Measurements from ENCODE around the gene ENG.

Gene ENG

DNA sequence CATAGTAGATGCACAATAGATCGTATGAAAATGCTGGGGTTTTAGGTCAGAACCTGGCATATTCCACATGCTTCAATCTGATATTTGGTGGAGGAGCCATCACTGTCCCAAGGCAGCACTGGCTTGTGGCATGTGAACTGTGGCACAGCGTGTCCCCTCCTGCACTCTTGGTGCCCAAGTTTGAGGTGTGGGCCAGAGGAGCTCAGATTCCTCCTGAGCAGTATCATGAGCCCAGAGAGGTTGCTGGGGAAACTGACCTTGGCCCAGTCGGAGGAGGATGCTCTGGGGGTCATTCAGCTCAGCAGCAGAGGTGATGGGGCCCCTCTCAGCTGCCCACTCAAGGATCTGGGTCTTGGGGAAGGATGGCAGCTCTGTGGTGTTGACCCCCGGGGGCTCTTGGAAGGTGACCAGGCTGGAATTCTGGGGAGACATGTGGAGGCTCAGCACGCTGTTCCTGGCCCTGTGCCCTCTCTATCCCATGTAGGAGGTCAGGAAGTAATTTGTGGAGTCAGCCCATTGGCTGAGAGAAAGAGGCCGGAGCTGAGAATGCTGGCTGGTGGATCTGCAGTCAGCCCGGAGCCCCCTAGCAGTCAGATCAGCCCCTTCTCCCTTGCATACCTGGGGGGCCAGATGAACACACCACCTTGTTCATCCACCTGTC is 28.1 kb downstream of the ENG start:
- H3K9me3 ChIP-seq (ENCODE audit: control insufficient read depth, low read length) = no peaks in the 10 kb centered on the region
- H3K4me3 ChIP-seq (ENCODE audit: insufficient read depth, low read depth, low read length) = no peak overlapping the region
- H3K4me1 ChIP-seq (ENCODE audit: control insufficient read depth, insufficient read depth, low read length) = peaks cover 6% of the 10 kb centered on the region
- WGBS, 2 experiments = 88 to 91% methylated on average over 7 of the region's 7 CpGs
- no peaks in the 10 kb centered on the region for H3K36me3 ChIP-seq (ENCODE audit: control insufficient read depth, insufficient read depth, low read length)
- H3K27ac ChIP-seq (ENCODE audit: insufficient read depth, low read depth, low read length, poor library complexity, severe bottlenecking) = no peak overlapping the region
- peaks cover 16% of the 10 kb centered on the region for H3K27me3 ChIP-seq (ENCODE audit: control insufficient read depth, insufficient read depth, low read length, poor library complexity, severe bottlenecking)

DNA sequence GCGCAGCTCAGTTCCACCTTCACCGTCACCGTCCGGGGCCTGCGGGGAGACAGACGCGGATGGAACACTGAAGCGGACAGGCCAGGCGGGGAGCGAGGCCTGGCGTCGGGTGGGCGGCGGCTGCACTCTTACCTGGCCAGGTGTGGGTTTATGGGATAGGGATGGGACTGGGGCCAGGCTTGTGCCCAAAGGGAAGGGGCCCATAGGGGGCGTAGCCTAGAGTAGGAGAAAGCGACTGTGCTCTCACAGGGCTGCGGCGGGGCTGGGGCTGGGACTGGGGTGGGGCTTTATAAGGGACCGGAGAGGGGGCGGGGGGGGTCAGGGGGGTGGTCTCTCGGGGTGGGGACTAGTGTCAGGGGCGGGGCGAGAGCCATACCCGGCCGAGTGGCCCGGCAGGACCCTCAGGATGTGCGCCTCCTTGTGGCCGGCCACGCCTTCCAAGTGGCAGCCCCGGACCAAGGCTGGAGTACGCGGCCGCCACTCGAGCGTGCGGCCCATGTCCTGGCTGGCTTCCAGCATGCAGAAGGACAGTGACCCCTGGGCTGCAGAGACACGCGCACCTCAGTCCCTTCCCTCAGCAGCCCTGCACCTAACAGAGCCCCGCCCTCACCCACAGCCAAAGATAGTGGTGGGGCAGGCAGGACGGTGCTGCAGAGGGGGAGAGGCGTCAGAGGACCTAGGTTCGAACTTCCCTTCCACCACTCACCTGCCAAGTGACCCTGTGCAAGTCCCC is 29.0 kb downstream of the ENG start:
- H3K4me3 ChIP-seq (ENCODE audit: insufficient read depth, low read depth, low read length) = no peak overlapping the region
- H3K27ac ChIP-seq (ENCODE audit: insufficient read depth, low read depth, low read length, poor library complexity, severe bottlenecking) = no peak overlapping the region
- H3K27me3 ChIP-seq (ENCODE audit: control insufficient read depth, insufficient read depth, low read length, poor library complexity, severe bottlenecking) = peaks cover 16% of the 10 kb centered on the region
- H3K36me3 ChIP-seq (ENCODE audit: control insufficient read depth, insufficient read depth, low read length) = no peaks in the 10 kb centered on the region
- WGBS, 2 experiments = 28 to 34% methylated on average over 37 to 40 of the region's 42 CpGs
- H3K9me3 ChIP-seq (ENCODE audit: control insufficient read depth, low read length) = no peaks in the 10 kb centered on the region
- peaks cover 6% of the 10 kb centered on the region for H3K4me1 ChIP-seq (ENCODE audit: control insufficient read depth, insufficient read depth, low read length)

DNA sequence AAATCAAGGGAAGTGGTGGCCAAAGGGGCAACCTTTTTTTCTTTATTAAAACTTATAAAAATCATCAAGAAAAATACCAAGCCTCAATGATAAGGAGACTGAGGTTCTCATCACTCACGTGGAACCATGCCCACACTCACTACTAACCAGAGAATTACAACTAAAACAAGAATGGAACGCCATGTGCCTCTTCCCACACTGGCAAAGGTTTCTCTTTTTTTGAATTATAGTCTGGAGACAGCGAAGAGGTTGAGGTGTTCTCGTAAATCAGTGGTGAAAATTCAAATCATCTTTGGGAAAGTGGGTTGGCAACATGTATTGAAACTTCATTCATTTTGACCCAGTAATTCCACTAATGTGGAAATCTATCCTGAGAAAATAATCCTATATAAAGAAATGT is 32.4 kb downstream of the ENG start:
- Histone ChIP-seq H3K27ac (ENCODE audit: insufficient read depth, low read depth, low read length, poor library complexity, severe bottlenecking) (no peak overlapping the region), H3K36me3 (ENCODE audit: control insufficient read depth, insufficient read depth, low read length) (no peaks in the 10 kb centered on the region), H3K9me3 (ENCODE audit: control insufficient read depth, low read length) (no peaks in the 10 kb centered on the region), H3K27me3 (ENCODE audit: control insufficient read depth, insufficient read depth, low read length, poor library complexity, severe bottlenecking) (peaks cover 13% of the 10 kb centered on the region), H3K4me1 (ENCODE audit: control insufficient read depth, insufficient read depth, low read length) (no peaks in the 10 kb centered on the region), H3K4me3 (ENCODE audit: insufficient read depth, low read depth, low read length) (no peak overlapping the region)
- 89 to 90% methylated on average over 2 to 4 of the region's 4 CpGs for WGBS, 2 experiments

DNA sequence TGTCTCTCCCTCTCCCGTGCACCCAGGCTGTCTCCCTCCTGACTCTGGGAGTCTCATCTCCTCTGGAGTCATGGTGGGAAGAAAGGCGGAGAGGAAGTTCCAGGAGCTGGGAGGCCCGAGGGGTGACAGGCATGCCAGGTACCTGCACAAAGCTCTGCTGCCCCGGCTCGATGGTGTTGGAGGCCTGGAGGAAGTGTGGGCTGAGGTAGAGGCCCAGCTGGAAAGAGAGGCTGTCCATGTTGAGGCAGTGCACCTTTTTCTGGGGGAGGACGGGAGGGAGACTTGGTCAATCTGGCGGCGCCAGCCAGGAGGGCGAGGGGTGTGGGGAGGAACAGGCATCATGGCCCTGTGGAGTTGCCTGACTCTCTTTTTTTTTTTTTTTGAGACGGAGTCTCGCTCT is 35.9 kb downstream of the ENG start:
- Histone ChIP-seq H3K27ac (ENCODE audit: insufficient read depth, low read depth, low read length, poor library complexity, severe bottlenecking) (no peak overlapping the region), H3K36me3 (ENCODE audit: control insufficient read depth, insufficient read depth, low read length) (peaks cover 2% of the 10 kb centered on the region), H3K4me3 (ENCODE audit: insufficient read depth, low read depth, low read length) (no peak overlapping the region), H3K27me3 (ENCODE audit: control insufficient read depth, insufficient read depth, low read length, poor library complexity, severe bottlenecking) (no peaks in the 10 kb centered on the region), H3K9me3 (ENCODE audit: control insufficient read depth, low read length) (no peaks in the 10 kb centered on the region), H3K4me1 (ENCODE audit: control insufficient read depth, insufficient read depth, low read length) (no peaks in the 10 kb centered on the region)
- WGBS, 2 experiments = 93 to 97% methylated on average over 9 to 10 of the region's 11 CpGs

DNA sequence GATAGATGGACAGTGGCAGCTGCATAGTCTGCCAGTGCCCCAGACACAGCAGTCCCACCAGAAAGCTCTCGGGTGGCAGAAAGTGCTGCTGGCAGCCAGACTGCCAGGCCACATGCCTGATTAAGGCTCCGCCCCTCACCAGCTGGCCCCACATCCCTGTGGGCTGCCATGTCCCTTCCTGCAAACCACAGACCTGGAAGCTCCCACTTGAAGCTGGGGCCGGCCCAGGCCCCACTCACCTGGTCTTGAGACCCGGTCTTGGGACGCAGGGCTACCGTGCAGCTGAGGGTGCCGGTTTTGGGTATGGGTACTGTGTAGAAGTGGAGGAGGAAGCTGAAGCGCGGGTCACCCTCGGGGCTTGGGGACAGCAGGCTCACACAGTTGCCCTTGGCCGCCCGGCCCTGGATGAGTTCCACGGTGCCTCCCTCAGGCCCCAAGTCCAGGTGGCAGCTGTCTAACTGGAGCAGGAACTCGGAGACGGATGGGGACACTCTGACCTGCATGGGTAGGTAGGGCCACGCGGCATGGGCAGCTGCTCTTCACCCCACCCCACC is 36.5 kb downstream of the ENG start:
- no peaks in the 10 kb centered on the region for H3K27me3 ChIP-seq (ENCODE audit: control insufficient read depth, insufficient read depth, low read length, poor library complexity, severe bottlenecking)
- no peak overlapping the region for H3K27ac ChIP-seq (ENCODE audit: insufficient read depth, low read depth, low read length, poor library complexity, severe bottlenecking)
- no peak overlapping the region for H3K4me3 ChIP-seq (ENCODE audit: insufficient read depth, low read depth, low read length)
- no peaks in the 10 kb centered on the region for H3K9me3 ChIP-seq (ENCODE audit: control insufficient read depth, low read length)
- WGBS, 2 experiments = 94 to 96% methylated on average over 17 of the region's 17 CpGs
- peaks cover 8% of the 10 kb centered on the region for H3K36me3 ChIP-seq (ENCODE audit: control insufficient read depth, insufficient read depth, low read length)
- H3K4me1 ChIP-seq (ENCODE audit: control insufficient read depth, insufficient read depth, low read length) = no peaks in the 10 kb centered on the region

DNA sequence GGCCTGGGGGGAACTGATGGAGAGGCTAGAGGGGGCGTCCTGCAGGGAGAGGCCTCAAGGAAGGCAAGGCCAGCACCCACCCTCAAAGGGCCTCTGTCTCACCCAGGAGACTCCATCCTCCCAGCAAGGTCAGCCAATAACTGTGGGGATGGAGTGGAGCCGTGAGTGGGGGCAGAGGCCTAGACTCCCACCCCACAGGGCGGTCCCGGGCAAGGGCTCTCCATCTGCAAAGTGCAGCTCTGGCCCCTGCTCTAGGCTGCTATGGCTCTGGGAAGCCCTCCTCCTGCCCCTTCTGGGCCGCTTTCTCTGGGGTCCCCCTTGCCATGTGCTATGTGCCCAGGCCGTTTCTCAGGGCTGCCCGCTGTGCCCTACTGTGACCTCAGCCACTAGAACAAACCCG is 37.7 kb downstream of the ENG start:
- Histone ChIP-seq H3K4me1 (ENCODE audit: control insufficient read depth, insufficient read depth, low read length) (no peaks in the 10 kb centered on the region), H3K36me3 (ENCODE audit: control insufficient read depth, insufficient read depth, low read length) (peaks cover 10% of the 10 kb centered on the region), H3K4me3 (ENCODE audit: insufficient read depth, low read depth, low read length) (no peak overlapping the region), H3K9me3 (ENCODE audit: control insufficient read depth, low read length) (no peaks in the 10 kb centered on the region), H3K27ac (ENCODE audit: insufficient read depth, low read depth, low read length, poor library complexity, severe bottlenecking) (no peak overlapping the region), H3K27me3 (ENCODE audit: control insufficient read depth, insufficient read depth, low read length, poor library complexity, severe bottlenecking) (no peaks in the 10 kb centered on the region)
- 91 to 92% methylated on average over 8 of the region's 8 CpGs for WGBS, 2 experiments

DNA sequence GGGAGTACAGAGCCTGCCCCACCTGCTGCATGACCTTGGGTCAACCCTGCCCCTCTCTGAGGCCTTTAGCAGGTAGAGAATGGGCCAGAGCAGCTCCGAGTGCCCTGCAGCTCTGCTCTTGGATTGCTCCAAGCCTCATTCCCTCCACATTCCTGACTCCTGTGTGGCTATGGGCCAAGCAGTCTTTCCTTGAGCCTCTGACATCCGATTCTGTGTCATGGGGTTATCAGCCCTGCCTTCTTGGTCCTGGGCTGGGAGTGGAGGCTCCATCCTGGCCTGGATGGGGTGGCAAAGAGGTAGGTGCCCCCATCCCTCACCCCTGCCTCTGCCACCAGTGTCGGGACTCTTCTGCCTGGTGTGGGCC is 38.1 kb downstream of the ENG start:
- H3K27ac ChIP-seq (ENCODE audit: insufficient read depth, low read depth, low read length, poor library complexity, severe bottlenecking) = no peak overlapping the region
- H3K36me3 ChIP-seq (ENCODE audit: control insufficient read depth, insufficient read depth, low read length) = peaks cover 10% of the 10 kb centered on the region
- no peak overlapping the region for H3K4me3 ChIP-seq (ENCODE audit: insufficient read depth, low read depth, low read length)
- H3K27me3 ChIP-seq (ENCODE audit: control insufficient read depth, insufficient read depth, low read length, poor library complexity, severe bottlenecking) = no peaks in the 10 kb centered on the region
- WGBS, 2 experiments = 88 to 90% methylated on average over 3 of the region's 3 CpGs
- H3K4me1 ChIP-seq (ENCODE audit: control insufficient read depth, insufficient read depth, low read length) = no peaks in the 10 kb centered on the region
- no peaks in the 10 kb centered on the region for H3K9me3 ChIP-seq (ENCODE audit: control insufficient read depth, low read length)

DNA sequence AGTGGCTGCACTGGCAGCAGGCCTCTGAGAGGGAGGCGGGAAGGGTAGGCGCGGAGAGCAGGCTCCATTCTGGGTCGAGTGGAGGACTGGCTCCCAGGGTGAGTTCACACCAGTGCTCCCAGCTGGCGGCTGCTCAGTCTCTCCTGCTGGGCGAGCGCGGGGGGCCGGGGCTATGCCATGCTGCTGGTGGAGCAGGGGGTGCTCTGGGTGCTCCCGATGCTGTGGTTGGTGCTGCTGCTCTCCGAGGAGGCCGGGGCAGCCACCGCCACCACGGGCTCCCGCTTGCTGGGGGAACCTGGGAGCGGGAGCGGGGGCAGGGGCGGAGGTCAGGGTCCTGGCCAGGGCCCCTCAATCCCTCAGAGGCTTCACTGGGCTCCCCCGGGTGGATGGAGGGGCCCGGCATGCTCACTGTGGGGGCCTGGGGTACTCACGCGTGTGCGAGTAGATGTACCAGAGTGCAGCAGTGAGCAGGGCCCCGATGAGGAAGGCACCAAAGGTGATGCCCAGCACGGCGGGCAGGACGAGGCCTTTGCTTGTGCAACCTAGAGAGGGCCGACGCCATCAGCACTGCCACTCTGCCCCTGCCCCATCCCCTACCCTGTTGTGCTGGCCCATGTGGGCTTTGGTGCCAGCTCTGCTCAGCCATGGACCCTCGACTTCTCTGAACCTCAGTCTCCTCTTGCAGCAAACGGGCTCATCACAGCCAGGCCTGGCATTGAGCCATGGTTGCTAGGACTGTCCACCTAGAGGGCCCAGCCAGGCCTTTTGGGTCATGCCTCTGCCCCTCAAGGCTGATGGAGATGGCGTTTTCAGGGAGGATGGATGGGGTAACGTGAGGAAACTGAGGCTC is 38.7 kb downstream of the ENG start:
- Histone ChIP-seq H3K4me3 (ENCODE audit: insufficient read depth, low read depth, low read length) (no peak overlapping the region), H3K27me3 (ENCODE audit: control insufficient read depth, insufficient read depth, low read length, poor library complexity, severe bottlenecking) (no peaks in the 10 kb centered on the region), H3K9me3 (ENCODE audit: control insufficient read depth, low read length) (no peaks in the 10 kb centered on the region), H3K4me1 (ENCODE audit: control insufficient read depth, insufficient read depth, low read length) (no peaks in the 10 kb centered on the region), H3K27ac (ENCODE audit: insufficient read depth, low read depth, low read length, poor library complexity, severe bottlenecking) (no peak overlapping the region), H3K36me3 (ENCODE audit: control insufficient read depth, insufficient read depth, low read length) (peaks cover 10% of the 10 kb centered on the region)
- WGBS, 2 experiments = 95 to 96% methylated on average over 33 of the region's 33 CpGs

DNA sequence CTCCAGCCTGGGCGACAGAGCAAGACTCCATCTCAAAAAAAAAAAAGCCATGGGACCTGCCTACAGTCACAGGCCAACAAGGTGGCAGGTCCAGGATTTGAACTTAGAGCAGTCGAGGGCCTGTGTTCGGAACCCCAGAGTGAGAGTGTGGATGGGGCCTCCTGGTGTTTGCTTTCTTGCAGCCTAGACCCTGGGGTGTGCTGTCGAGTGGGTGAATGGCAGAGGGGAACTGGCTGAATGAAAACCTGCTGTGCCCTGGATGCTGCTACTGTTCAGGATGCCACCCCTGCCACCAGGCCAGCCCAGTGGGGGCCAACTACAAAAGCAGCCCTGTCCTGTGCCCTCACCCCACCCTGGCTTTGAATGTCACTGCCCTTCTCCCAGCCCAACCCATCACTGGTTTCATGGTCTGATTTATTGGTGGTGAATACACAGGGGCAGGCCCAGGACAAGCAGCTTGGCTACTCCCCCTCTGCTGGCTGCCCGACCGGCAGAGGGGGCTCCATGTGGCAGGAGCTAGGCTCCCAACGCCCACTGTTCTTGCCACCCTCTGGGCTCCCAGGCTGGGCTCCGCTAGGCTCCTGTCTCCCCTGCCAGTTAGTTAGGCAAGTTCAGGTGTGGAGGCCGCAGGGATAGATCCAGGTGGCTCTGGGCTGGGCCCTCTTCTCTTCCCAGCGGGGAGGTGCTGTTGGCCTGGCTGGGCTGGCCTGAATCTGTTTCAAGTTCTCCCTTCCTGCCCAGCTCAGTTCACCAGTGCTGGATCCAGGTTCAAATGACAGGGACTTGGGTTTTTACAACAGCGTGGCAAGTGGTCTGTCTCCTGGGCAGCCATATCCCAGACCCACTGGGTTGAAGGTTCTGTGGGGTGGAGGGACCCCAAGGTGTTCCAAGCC is 39.6 kb downstream of the ENG start:
- peaks cover 10% of the 10 kb centered on the region for H3K36me3 ChIP-seq (ENCODE audit: control insufficient read depth, insufficient read depth, low read length)
- H3K4me3 ChIP-seq (ENCODE audit: insufficient read depth, low read depth, low read length) = no peak overlapping the region
- H3K27me3 ChIP-seq (ENCODE audit: control insufficient read depth, insufficient read depth, low read length, poor library complexity, severe bottlenecking) = no peaks in the 10 kb centered on the region
- WGBS, 2 experiments = 92% methylated on average over 11 of the region's 11 CpGs
- H3K4me1 ChIP-seq (ENCODE audit: control insufficient read depth, insufficient read depth, low read length) = peaks cover 3% of the 10 kb centered on the region
- H3K27ac ChIP-seq (ENCODE audit: insufficient read depth, low read depth, low read length, poor library complexity, severe bottlenecking) = no peak overlapping the region
- no peaks in the 10 kb centered on the region for H3K9me3 ChIP-seq (ENCODE audit: control insufficient read depth, low read length)

Measured in ectodermal cell (in vitro differentiated cells).